Liver (tissue), 9 donors: ENCODE data around the gene FLRT2. TPM values are rescaled to one million over a fixed set of nuclear protein-coding genes. Genes with fewer than 3 reads are reported as not detected.

Source experiments
- DNase-seq: peaks from one replicate; pipeline ENCODE4 v3.0.0-alpha.2; 2017; ENCODE audit warnings: low spot score
- H3K27ac ChIP-seq, 2 donors: one replicate each; pipeline ENCODE4 v1.7.0; 2013; ENCODE audit warnings: inconsistent platforms in 2 of 2, low read length in 2 of 2, control low read depth in 1 of 2, low read depth in 1 of 2, mild to moderate bottlenecking in 1 of 2
- H3K27me3 ChIP-seq, 4 donors: one replicate each; pipeline versions ENCODE4 v1.6.1 to v1.7.0; 2013; ENCODE audit warnings: low read length in 3 of 4, inconsistent platforms in 1 of 4, mild to moderate bottlenecking in 1 of 4, moderate library complexity in 1 of 4; ENCODE audit not compliant: control insufficient read depth in 4 of 4, insufficient read depth in 4 of 4
- H3K36me3 ChIP-seq, 4 donors: one replicate each; pipeline versions ENCODE4 v1.6.1 to v1.7.0; 2013; ENCODE audit warnings: low read length in 3 of 4, mild to moderate bottlenecking in 3 of 4, low read depth in 1 of 4, moderate library complexity in 1 of 4; ENCODE audit not compliant: control insufficient read depth in 4 of 4, insufficient read depth in 3 of 4
- H3K4me1 ChIP-seq, 4 donors: one replicate each; pipeline versions ENCODE4 v1.6.1 to v1.7.0; 2013; ENCODE audit warnings: low read length in 3 of 4, mild to moderate bottlenecking in 3 of 4, moderate library complexity in 1 of 4; ENCODE audit not compliant: control insufficient read depth in 4 of 4, insufficient read depth in 4 of 4
- H3K4me3 ChIP-seq, 3 donors: one replicate each; pipeline versions ENCODE4 v1.6.1 to v1.7.0; 2013; ENCODE audit warnings: low read length in 3 of 3, control low read depth in 1 of 3, low read depth in 1 of 3, mild to moderate bottlenecking in 1 of 3
- H3K9ac ChIP-seq, 2 donors: one replicate each; pipeline ENCODE4 v1.7.0; 2013; ENCODE audit warnings: low read length in 2 of 2, mild to moderate bottlenecking in 2 of 2, moderate library complexity in 2 of 2, control low read depth in 1 of 2, low read depth in 1 of 2
- H3K9me3 ChIP-seq, 4 donors: one replicate each; pipeline versions ENCODE4 v1.6.1 to v1.7.0; 2013; ENCODE audit warnings: low read length in 3 of 4; ENCODE audit not compliant: control insufficient read depth in 4 of 4
- ATF3 ChIP-seq: IDR thresholded peaks from 2 replicates; pipeline ENCODE4 v1.6.1; 2016; ENCODE audit warnings: antibody characterized with exemption
- CTCF ChIP-seq: fragments of 150-350 bp; IDR thresholded peaks from 2 replicates; pipeline ENCODE4 v1.5.1; 2017; ENCODE audit warnings: improper control_type of control experiment, low read depth, low read length; ENCODE audit not compliant: missing input control
- EGR1 ChIP-seq, 2 donors: IDR thresholded peaks; 2 replicates each; pipeline ENCODE4 v1.6.1; 2016 to 2018; ENCODE audit warnings: antibody characterized with exemption in 2 of 2, low read depth in 2 of 2
- FOXA1 ChIP-seq: IDR thresholded peaks from 2 replicates; pipeline ENCODE4 v1.6.1; 2016; ENCODE audit warnings: antibody characterized with exemption
- FOXA2 ChIP-seq: IDR thresholded peaks from 2 replicates; pipeline ENCODE4 v1.6.1; 2016; ENCODE audit warnings: antibody characterized with exemption
- HNF4A ChIP-seq, 2 donors: conservative IDR thresholded peaks; 2 replicates each; pipeline ENCODE4 v1.6.1; 2016; ENCODE audit warnings: antibody characterized with exemption in 2 of 2, mild to moderate bottlenecking in 2 of 2
- HNF4G ChIP-seq: IDR thresholded peaks from 2 replicates; pipeline ENCODE4 v1.6.1; 2016; ENCODE audit warnings: antibody characterized with exemption
- JUND ChIP-seq, 2 donors: IDR thresholded peaks; 2 replicates each; pipeline ENCODE4 v1.6.1; 2016; ENCODE audit warnings: antibody characterized with exemption in 2 of 2
- MAX ChIP-seq: IDR thresholded peaks from 2 replicates; pipeline ENCODE4 v1.6.1; 2016; ENCODE audit warnings: antibody characterized with exemption
- NR2F2 ChIP-seq: IDR thresholded peaks from 2 replicates; pipeline ENCODE4 v1.6.1; 2016; ENCODE audit warnings: antibody characterized with exemption
- RAD21 ChIP-seq, 2 donors: IDR thresholded peaks; 2 replicates each; pipeline ENCODE4 v1.6.1; 2016; ENCODE audit warnings: antibody characterized with exemption in 2 of 2, mild to moderate bottlenecking in 2 of 2
- REST ChIP-seq: IDR thresholded peaks from 2 replicates; pipeline ENCODE4 v1.6.1; 2016; ENCODE audit warnings: antibody characterized with exemption, mild to moderate bottlenecking
- RXRA ChIP-seq, 2 donors: IDR thresholded peaks; 2 replicates each; pipeline ENCODE4 v1.6.1; 2017 to 2018; ENCODE audit warnings: antibody characterized with exemption in 2 of 2, mild to moderate bottlenecking in 1 of 2
- SP1 ChIP-seq: IDR thresholded peaks from 2 replicates; pipeline ENCODE4 v1.6.1; 2018; ENCODE audit warnings: antibody characterized with exemption, mild to moderate bottlenecking
- TAF1 ChIP-seq: conservative IDR thresholded peaks from 2 replicates; pipeline ENCODE4 v1.6.1; 2016; ENCODE audit warnings: antibody characterized with exemption, mild to moderate bottlenecking
- YY1 ChIP-seq: IDR thresholded peaks from 2 replicates; pipeline ENCODE4 v1.6.1; 2016; ENCODE audit warnings: antibody characterized with exemption, mild to moderate bottlenecking
- WGBS: extraction: QIAGEN DNeasy Blood & Tissue Kit; methylation state at CpG from one replicate; pipeline ENCODE4 v1.1.7; 2013; 5-methylcytosine and 5-hydroxymethylcytosine counted together
- polyA plus RNA-seq, 2 donors: library from polyadenylated mRNA; stranded (reverse) in 1 of 2; unstranded in 1 of 2; fragments of 200-250 nt in 1 of 2; fragments of >200 nt in 1 of 2; fragmentation: Nextera tagmentation in 1 of 2; extraction: Ambion mirVana in 1 of 2; gene quantifications; one replicate each; pipeline versions ENCODE4 v1.2.1 to v1.2.3, GENCODE V29; 2013 to 2015
- total RNA-seq, 2 donors: library from RNA; depleted of rRNA; stranded (reverse); fragments of >200 nt; gene quantifications; one replicate each; pipeline ENCODE4 v1.2.3, GENCODE V29; 2014
- donor health status: healthy.
- donor health status: healthy.
- donor health status: healthy.
- donor health status: healthy.
- donor health status: healthy.

The FLRT2 gene
- total and polyA plus RNA-seq, 4 donors, result 0.90 to 8.2 (median 1.8) TPM

- WGBS, result 85% methylated on average over 6 of the region's 6 CpGs
Observed at GRCh38 chr14:85701116-85701515, 171.2 kb downstream of the FLRT2 start.

GRCh38 chr14:85701763-85702162, 171.8 kb downstream of the FLRT2 start:
- peaks cover 0 to 3% (median 0%) of the 10 kb centered on the region in 4 donors for H3K27me3 ChIP-seq
- DNase-seq, result no peak
- no peak for TF ChIP-seq HNF4G
- no peak for TF ChIP-seq MAX
- no peak for TF ChIP-seq TAF1
- TF ChIP-seq CTCF, result no peak
- no peak for TF ChIP-seq EGR1 (IDR thresholded peaks at IDR 0.05; ENCODE audit: low read depth in 2 of 2)
- TF ChIP-seq ATF3, result no peak
- no peak for TF ChIP-seq HNF4A (conservative IDR thresholded peaks at IDR 0.05)
- TF ChIP-seq RAD21 (IDR thresholded peaks at IDR 0.05), result no peak
- no peak for TF ChIP-seq YY1
- TF ChIP-seq JUND (IDR thresholded peaks at IDR 0.05), result no peak
- no peak for TF ChIP-seq FOXA2
- TF ChIP-seq SP1, result no peak
- no peak overlapping the region for H3K4me3 ChIP-seq
- H3K27ac ChIP-seq, result no peak overlapping the region
- no peaks in the 10 kb centered on the region for H3K36me3 ChIP-seq
- H3K9ac ChIP-seq, result no peak overlapping the region
- no peaks in the 10 kb centered on the region for H3K9me3 ChIP-seq
- H3K4me1 ChIP-seq, result no peaks in the 10 kb centered on the region
- 54% methylated on average over 3 of the region's 3 CpGs for WGBS

More at GRCh38 chr14:85701116-85701515, 171.2 kb downstream of the FLRT2 start:
- TF ChIP-seq HNF4A (conservative IDR thresholded peaks at IDR 0.05), result no peak
- no peak for TF ChIP-seq FOXA1
- TF ChIP-seq TAF1, result no peak
- TF ChIP-seq RAD21 (IDR thresholded peaks at IDR 0.05), result no peak
- TF ChIP-seq MAX, result no peak
- no peak for TF ChIP-seq YY1
- no peak for TF ChIP-seq HNF4G
- no peak for TF ChIP-seq EGR1 (IDR thresholded peaks at IDR 0.05; ENCODE audit: low read depth in 2 of 2)
- no peak for TF ChIP-seq NR2F2
- H3K4me3 ChIP-seq, result no peak overlapping the region
- DNase-seq, result no peak
- no peaks in the 10 kb centered on the region for H3K36me3 ChIP-seq
- H3K9me3 ChIP-seq, result no peaks in the 10 kb centered on the region
- no peaks in the 10 kb centered on the region for H3K4me1 ChIP-seq
- peaks cover 0 to 3% (median 0%) of the 10 kb centered on the region in 4 donors for H3K27me3 ChIP-seq
- H3K27ac ChIP-seq, result no peak overlapping the region
- no peak overlapping the region for H3K9ac ChIP-seq

GRCh38 chr14:85702191-85702590, 172.2 kb downstream of the FLRT2 start:
- Histone ChIP-seq H3K4me1 (no peaks in the 10 kb centered on the region), H3K9me3 (no peaks in the 10 kb centered on the region), H3K36me3 (no peaks in the 10 kb centered on the region), H3K27me3 (peaks cover 0 to 3% (median 0%) of the 10 kb centered on the region in 4 donors), H3K27ac (no peak overlapping the region), H3K9ac (no peak overlapping the region), H3K4me3 (no peak overlapping the region)
- 57% methylated on average over 1 of the region's 1 CpG for WGBS
- TF ChIP-seq TAF1, result no peak
- TF ChIP-seq RXRA (IDR thresholded peaks at IDR 0.05), result no peak
- TF ChIP-seq REST, result no peak
- no peak for DNase-seq
